ENCODE data around the gene CFHR4.

- TF ChIP-seq TAF1 (conservative IDR thresholded peaks at IDR 0.05) (no peak), MAX (IDR thresholded peaks at IDR 0.05) (no peak)
These were observed 45.8 kb downstream of the CFHR4 start for GRCh38 chr1:196933531-196934189.

Measured in liver (tissue), 2 donors.